Measurements from ENCODE around the gene IRF2BPL. TPM values are rescaled to one million over a fixed set of nuclear protein-coding genes. Genes with fewer than 3 reads are reported as not detected.

IRF2BPL gene
- total RNA-seq, 1 experiment from 2014 or later, result 22.1 TPM

DNA sequence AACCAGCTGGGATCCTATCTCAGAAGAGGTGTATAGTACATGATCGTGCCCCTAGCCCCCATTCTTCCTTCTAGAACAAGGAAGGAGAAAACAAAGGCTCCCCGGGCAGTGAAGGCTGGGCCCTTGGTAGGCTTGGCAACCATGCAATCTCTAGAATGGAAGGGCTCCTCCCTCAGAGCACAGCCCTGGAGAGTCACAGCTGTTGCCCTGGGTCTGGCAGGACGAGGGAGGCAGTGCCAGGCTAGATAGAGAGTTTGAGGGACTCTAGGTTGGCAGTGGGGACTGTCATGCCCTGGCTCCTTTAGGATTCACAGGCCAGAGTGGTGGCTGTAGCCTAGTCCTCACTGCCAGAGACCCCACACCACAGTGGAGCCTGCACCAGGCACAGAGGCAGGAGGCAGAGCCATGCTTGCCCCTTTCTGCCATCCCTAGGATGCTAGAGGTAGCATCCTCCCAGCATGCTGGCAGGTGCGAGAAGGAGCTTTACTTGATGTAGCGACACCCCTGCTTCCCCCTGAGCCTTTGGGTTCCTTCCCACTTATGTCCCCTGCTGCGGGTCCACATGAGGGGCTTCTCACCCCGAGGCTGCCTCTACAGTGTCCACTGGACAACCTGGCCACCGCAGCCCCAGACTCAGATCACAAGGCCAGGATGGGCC lies 36.1 kb upstream of the IRF2BPL start:
- Mint-ChIP-seq H3K27ac (ENCODE audit: low read depth, unreplicated experiment) (no peak overlapping the region), H3K27me3 (ENCODE audit: insufficient read depth, unreplicated experiment) (no peaks in the 10 kb centered on the region), H3K4me1 (ENCODE audit: insufficient read depth, unreplicated experiment) (peaks cover 8% of the 10 kb centered on the region), H3K36me3 (ENCODE audit: insufficient read depth, unreplicated experiment) (no peaks in the 10 kb centered on the region), H3K9me3 (ENCODE audit: unreplicated experiment) (no peaks in the 10 kb centered on the region), H3K4me3 (ENCODE audit: unreplicated experiment) (no peak overlapping the region)
- POLR2A ChIA-PET, result interaction anchor here (0.8 to 1.4 kb wide), 5 partner anchors 20 to 146 kb away, joined by 3 to 7 read pairs (median 4); partner anchors contain the start of gene IRF2BPL
- CTCF ChIA-PET, result interaction anchor here (0.6 to 16.8 kb wide), 12 partner anchors 10 to 190 kb away, joined by 3 to 496 read pairs (median 4); no protein-coding TSS in a partner anchor
- no peak for DNase-seq (ENCODE audit: unreplicated experiment)
- BruUV-seq (replicated peaks), result no TSS peak
- intact Hi-C loops (cut with micrococcal nuclease), result no loop called here
- TF ChIP-seq, protein P1, sequence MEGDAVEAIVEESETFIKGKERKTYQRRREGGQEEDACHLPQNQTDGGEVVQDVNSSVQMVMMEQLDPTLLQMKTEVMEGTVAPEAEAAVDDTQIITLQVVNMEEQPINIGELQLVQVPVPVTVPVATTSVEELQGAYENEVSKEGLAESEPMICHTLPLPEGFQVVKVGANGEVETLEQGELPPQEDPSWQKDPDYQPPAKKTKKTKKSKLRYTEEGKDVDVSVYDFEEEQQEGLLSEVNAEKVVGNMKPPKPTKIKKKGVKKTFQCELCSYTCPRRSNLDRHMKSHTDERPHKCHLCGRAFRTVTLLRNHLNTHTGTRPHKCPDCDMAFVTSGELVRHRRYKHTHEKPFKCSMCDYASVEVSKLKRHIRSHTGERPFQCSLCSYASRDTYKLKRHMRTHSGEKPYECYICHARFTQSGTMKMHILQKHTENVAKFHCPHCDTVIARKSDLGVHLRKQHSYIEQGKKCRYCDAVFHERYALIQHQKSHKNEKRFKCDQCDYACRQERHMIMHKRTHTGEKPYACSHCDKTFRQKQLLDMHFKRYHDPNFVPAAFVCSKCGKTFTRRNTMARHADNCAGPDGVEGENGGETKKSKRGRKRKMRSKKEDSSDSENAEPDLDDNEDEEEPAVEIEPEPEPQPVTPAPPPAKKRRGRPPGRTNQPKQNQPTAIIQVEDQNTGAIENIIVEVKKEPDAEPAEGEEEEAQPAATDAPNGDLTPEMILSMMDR (IDR thresholded peaks at IDR 0.05; ENCODE audit: unreplicated experiment), result no peak

DNA sequence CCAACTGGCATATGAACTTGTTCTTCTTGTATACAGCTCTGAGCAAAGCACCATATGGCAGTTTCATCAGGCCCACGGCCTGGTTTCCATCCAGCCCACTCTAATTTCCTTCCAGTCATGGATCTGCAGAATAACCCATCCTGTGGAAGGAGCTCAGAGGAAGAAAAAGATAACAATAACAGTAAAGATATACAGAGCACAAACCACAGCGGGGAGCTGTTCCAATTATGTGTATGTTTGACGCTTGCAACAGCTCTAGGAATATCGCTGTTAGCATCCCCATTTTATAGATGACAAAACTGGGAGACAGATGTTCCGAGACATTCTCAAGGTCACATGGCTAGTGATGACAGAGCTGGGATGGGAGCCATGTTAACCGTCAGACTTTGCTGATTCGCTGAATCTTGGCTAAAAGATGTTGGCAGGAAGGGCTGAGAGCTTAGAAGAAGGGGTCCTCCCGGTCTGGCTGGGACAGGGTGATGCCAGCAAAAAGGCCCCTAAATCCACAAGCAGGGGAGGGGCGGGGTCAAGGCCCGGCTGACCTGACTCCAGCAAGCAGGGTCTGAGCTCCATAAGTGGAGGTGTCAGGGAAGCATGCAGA lies 35.2 kb upstream of the IRF2BPL start:
- TF ChIP-seq, protein P1 (IDR thresholded peaks at IDR 0.05; ENCODE audit: unreplicated experiment), result no peak
- ChIA-PET CTCF (interaction anchor here (0.6 to 16.8 kb wide), 14 partner anchors 9 to 253 kb away, joined by 3 to 496 read pairs (median 4); no protein-coding TSS in a partner anchor), POLR2A (interaction anchor here (0.8 to 1.6 kb wide), 7 partner anchors 19 to 145 kb away, joined by 3 to 7 read pairs (median 4); partner anchors contain the start of gene IRF2BPL)
- DNase-seq (ENCODE audit: unreplicated experiment), result no peak
- Mint-ChIP-seq H3K27me3 (ENCODE audit: insufficient read depth, unreplicated experiment) (no peaks in the 10 kb centered on the region), H3K27ac (ENCODE audit: low read depth, unreplicated experiment) (no peak overlapping the region), H3K36me3 (ENCODE audit: insufficient read depth, unreplicated experiment) (no peaks in the 10 kb centered on the region), H3K4me3 (ENCODE audit: unreplicated experiment) (no peak overlapping the region), H3K9me3 (ENCODE audit: unreplicated experiment) (no peaks in the 10 kb centered on the region), H3K4me1 (ENCODE audit: insufficient read depth, unreplicated experiment) (peaks cover 17% of the 10 kb centered on the region)
- BruUV-seq (replicated peaks), result no TSS peak
- intact Hi-C loops (cut with micrococcal nuclease), result no loop called here

DNA sequence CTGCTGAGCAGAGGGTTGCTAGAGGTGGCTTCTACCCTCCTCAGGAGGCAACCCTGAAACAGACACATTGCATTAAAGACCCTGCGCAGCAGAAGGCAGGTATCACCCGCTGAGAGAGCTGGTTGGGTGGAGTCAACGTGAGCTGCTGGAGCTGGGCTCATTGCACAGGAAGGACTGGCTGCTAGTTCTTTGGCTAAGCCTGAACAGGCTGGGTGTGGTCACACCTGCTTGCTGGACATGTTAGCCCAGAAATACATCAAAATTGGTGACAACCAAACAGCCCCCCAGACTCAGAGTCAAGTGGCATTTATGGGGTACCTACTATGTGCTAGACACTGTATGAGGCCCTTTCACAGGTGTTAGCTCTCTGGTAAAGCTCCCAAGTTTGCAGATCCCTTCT lies 33.8 kb upstream of the IRF2BPL start:
- CTCF ChIA-PET, result interaction anchor here (0.6 to 16.8 kb wide), 4 partner anchors 17 to 191 kb away, joined by 3 to 496 read pairs (median 43); no protein-coding TSS in a partner anchor
- Mint-ChIP-seq H3K4me3 (ENCODE audit: unreplicated experiment) (no peak overlapping the region), H3K27ac (ENCODE audit: low read depth, unreplicated experiment) (no peak overlapping the region), H3K27me3 (ENCODE audit: insufficient read depth, unreplicated experiment) (no peaks in the 10 kb centered on the region), H3K9me3 (ENCODE audit: unreplicated experiment) (no peaks in the 10 kb centered on the region), H3K36me3 (ENCODE audit: insufficient read depth, unreplicated experiment) (no peaks in the 10 kb centered on the region), H3K4me1 (ENCODE audit: insufficient read depth, unreplicated experiment) (peaks cover 12% of the 10 kb centered on the region)
- intact Hi-C loops (cut with micrococcal nuclease), result no loop called here
- DNase-seq (ENCODE audit: unreplicated experiment), result no peak
- TF ChIP-seq, protein P1 (IDR thresholded peaks at IDR 0.05; ENCODE audit: unreplicated experiment), result no peak
- no TSS peak for BruUV-seq (replicated peaks)
- POLR2A ChIA-PET, result interaction anchor here (0.6 to 1.6 kb wide), 3 partner anchors 17 to 45 kb away, joined by 3 to 7 read pairs (median 4); no protein-coding TSS in a partner anchor

DNA sequence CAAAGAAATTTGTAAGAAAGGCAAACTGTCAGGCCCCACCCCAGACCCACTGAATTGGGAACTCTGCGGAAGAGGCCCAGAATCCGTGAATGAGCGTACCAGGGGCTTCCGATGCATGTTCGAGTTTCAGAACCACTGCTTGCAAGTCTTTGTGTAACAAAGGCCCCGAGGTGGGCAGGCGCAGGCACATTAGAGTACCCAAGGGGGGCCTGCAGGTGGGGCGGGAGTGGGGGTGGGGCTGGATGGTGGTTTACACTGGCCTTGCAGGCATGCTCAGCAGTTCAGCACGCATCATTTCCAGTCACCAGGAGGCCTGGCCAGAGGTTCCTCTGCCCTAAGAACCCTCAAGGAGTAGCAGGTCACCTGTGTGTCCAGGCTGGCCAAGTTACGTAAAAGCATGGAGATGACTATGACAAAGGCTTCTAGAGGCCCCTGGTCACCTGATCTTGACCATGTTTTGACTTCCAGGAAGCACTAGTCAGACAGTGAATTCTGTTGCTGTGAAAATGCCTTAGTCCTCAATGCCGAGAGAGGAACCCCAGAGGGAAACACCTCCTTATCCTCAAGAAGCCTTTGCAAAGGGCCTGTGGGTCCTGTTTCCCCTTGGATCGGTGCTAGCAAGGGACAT lies 33.2 kb upstream of the IRF2BPL start:
- H3K36me3 Mint-ChIP-seq (ENCODE audit: insufficient read depth, unreplicated experiment), result no peaks in the 10 kb centered on the region
- BruUV-seq (replicated peaks), result no TSS peak
- POLR2A ChIA-PET, result interaction anchor here (4.1 kb wide), 1 partner anchor 18 kb away, joined by 35 read pairs; no protein-coding TSS in a partner anchor

More for the DNA sequence above, 33.2 kb upstream of the IRF2BPL start:
- Mint-ChIP-seq H3K4me1 (ENCODE audit: insufficient read depth, unreplicated experiment) (peaks cover 12% of the 10 kb centered on the region), H3K4me3 (ENCODE audit: unreplicated experiment) (no peak overlapping the region), H3K27me3 (ENCODE audit: insufficient read depth, unreplicated experiment) (no peaks in the 10 kb centered on the region), H3K9me3 (ENCODE audit: unreplicated experiment) (no peaks in the 10 kb centered on the region), H3K27ac (ENCODE audit: low read depth, unreplicated experiment) (no peak overlapping the region)
- CTCF ChIA-PET, result interaction anchor here (3.7 to 16.8 kb wide), 3 partner anchors 147 to 187 kb away, joined by 33 to 496 read pairs (median 76); no protein-coding TSS in a partner anchor
- TF ChIP-seq, protein P1 (IDR thresholded peaks at IDR 0.05; ENCODE audit: unreplicated experiment), result no peak
- intact Hi-C loops (cut with micrococcal nuclease), result no loop called here
- no peak for DNase-seq (ENCODE audit: unreplicated experiment)
